ENCODE measurements around the gene KLF16.
"Not testable (repeated sequence)": the region's sequence is repeated elsewhere in the genome, so short reads cannot be mapped to it uniquely, and the experiment has no call there.

The KLF16 gene

DNA sequence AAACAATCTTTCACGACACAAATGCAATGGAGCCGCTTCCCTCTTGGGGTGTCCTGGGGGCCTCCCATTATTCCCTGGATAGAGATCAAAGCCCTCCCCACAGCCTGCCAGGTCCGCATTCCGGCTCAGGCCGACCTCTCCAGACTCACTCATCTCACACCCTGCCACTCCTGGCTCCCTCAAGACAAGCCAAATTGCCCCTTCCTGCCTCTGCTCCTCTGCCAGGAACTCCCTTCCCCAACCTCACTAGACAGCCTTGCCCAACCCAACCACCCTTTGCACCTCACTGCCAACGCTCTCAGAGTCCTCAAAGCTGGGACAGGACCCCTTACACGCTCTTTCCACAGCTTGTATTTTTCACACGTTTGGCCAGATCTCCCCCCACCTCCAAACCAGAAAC lies 20.4 kb upstream of the KLF16 start:
- no peak for DNase-seq

- no peak for DNase-seq
Observed at GRCh38 chr19:1882786-1883692, 19.7 kb upstream of the KLF16 start.

DNA sequence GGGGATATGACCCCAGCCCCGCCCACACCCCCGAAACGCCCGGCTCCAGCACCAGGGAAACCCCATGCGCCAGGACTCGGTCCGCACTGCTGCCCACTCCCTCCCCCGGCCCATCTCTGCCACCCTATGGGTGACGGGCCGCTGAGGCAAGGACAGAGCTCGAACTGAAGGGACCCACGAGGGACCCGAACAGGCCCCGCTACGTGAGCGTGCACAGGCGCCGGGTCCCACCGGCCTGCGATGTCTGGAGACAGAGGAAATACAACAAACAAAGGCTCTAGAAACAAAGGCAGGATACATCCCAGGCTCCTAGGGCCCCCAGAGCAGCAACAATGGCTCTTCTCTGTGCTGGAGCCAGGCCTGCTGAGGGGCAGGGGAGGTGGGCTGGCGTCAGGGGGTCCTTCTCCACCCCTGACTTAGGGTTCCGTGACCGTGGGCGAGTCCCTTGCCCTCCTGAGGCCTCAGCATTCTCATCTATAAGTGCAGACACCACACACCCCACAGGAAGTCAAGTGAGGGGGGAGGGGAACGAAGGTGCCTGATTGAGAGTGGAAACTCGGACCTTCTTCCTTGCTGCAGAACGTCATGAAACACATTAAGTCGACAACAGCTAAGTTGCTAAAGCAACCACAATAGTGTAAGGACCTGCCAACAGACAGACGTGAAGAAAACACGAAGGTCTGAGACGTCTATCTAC lies 18.9 kb upstream of the KLF16 start:
- no peak for DNase-seq

DNA sequence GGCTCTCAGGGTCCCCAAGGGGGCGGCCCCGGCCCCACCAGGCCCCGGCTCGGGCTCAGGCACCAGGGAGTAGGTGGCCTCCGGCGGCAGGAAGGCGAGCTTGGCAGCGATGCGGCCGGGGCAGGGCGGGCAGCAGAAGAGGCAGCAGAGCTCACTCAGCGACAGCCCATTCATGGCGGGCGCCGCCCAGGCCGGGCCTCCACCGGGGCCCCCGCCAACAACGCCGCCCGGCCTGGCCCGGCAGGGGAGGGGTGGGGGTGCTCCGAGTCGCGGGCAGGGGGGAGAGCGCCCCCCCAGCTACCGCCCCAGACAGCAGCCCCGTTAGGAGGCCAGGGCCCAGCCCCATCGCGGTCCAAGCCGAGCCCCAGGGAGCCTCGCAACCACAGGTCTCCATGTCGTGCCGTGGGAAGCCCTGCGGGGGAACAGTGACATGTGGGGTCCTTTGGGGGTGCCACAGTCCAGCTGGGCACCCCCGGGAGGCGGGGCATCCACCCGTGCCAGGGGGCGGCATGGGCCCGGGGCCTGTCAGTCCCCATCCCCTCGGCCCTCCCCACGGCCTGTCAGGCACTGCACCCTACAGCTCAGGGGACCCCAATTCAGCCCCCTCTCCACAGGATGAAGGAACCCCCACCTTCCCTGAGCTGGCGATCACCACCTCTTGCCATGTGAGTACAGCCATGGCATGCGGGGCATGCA lies 18.2 kb upstream of the KLF16 start:
- DNase-seq = not testable (repeated sequence)

DNA sequence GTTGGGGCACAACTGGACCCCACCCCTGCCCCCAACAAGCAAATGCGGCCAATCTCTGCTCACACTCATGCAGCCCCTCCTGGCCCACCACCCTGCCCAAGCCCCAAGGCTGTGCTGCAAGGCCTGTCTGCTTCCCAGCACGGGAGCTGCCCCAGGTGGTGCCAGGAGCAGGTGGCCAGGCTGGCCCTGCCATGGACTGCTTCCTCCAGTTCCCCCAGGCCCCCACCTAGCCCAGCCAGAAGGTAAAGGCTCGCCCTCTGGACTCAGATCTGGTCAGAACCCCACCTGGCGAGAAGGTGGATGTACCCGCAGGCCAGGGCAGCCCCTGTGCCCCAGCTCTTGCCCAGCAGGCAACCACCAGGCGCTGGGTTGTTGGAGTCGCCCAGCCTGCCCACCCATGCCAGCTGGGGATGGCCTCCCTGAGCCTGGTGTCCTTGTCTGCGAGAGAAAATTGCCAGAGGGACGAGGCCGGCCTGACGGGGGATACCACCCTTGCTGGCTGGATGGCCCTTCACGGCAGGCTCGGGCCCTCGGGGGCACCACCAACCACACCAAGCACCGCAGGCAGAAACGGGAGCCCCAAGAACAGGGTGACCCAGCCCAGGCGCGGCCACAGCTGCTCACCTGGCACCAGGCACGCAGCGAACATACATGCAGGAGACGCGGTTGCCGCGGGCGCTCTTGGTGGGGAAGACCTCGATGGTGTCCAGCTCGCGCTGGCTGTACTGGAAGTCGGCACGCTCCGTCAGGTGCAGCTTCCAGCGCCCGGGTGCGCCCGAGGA lies 17.4 kb upstream of the KLF16 start:
- DNase-seq = no peak

DNA sequence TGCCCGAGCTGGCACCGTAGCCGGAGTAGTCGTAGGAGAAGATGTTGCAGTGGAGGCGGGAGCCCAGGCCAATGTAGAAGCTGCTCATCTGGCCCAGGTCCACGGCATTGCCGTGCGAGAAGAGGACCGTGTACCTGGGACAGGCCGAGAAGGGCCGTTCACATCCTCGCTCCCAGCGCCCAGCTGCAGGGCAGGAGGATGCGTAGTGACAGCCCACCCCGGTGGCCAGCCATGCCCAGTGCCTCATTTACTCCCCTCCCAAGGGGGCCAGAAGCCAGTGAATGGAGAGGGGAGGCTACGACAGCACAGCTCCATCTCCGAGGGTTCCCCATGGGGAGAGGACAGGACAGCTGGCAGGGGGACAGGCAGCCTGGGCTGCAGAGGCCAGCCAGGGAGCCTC lies 16.6 kb upstream of the KLF16 start:
- DNase-seq = not testable (repeated sequence)

DNA sequence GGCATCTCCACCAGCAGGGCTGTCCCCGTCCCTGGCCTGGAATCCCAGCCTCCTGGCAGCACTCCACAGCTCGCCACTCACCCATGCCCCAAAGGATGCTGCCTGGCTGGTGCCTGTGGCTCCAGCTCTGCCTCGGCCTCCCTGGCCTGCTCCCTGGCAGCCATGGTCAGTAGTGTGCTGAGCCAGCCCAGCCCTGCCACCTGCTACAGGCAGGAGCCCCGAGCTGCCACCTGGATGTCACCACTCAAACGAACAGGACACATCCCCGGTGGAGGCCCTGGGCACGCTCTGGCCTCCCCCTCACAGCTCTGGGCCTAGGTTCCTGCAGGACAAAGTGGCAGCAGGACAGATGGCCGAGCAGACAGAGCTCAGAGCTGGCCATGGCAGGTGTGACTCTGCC lies 15.2 kb upstream of the KLF16 start:
- not testable (repeated sequence) for DNase-seq

DNA sequence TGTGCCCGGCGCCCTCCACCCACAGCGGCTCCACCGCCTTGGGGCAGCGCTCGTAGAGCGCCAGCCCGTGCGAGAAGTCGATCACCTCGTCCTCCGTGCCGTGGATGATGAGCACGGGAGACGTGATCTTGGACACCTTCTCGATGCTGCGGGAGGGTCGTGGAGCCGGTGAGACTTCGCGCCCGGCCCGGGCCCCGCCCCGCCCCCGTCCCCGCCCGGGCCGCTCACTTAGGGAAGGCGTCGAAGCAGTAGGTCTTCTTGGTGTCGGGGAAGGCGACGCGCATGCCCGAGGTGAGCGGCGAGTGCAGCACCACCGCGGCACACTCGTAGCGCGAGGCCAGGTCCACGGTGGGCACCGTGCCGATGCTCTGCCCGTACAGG lies 13.9 kb upstream of the KLF16 start:
- not testable (repeated sequence) for DNase-seq

DNA sequence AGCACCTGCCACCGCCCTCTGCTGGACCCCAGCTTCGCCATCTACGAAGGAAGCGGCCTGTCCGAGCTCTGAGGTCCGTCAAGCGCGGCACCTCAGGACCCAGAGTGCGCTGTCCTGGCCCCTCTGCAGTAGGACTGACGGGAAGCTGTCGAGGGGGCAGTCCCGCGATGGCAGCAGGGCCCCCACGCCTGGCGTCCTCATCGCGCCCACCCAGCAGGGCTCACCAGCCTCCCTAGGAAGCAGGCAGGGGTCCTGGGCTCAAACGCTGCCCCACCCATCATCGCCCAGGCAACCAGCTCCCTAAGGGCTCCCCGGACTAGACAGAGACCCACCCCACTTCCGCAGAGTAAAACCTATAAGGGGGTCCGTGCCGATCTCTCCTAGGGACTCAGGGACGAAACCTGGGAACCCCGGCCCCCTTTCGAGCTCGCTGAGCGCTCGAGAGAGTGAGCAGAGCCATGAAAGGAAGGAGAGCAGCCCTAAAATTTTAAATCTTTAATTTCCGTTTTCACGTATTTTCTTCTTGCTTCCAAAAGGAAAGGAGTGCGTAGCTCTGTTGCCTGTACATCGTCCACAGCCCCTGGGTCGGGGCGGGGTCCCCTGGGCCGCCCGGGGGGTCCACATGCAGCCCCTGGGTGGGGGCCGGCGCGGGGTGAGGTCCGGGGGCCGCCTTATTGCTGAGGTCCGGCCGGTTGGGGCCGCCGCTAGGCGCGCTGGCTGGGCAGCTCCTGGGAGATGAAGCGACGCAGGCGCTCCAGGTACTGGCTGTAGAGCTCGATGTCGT lies 13.3 kb upstream of the KLF16 start:
- DNase-seq = not testable (repeated sequence)

DNA sequence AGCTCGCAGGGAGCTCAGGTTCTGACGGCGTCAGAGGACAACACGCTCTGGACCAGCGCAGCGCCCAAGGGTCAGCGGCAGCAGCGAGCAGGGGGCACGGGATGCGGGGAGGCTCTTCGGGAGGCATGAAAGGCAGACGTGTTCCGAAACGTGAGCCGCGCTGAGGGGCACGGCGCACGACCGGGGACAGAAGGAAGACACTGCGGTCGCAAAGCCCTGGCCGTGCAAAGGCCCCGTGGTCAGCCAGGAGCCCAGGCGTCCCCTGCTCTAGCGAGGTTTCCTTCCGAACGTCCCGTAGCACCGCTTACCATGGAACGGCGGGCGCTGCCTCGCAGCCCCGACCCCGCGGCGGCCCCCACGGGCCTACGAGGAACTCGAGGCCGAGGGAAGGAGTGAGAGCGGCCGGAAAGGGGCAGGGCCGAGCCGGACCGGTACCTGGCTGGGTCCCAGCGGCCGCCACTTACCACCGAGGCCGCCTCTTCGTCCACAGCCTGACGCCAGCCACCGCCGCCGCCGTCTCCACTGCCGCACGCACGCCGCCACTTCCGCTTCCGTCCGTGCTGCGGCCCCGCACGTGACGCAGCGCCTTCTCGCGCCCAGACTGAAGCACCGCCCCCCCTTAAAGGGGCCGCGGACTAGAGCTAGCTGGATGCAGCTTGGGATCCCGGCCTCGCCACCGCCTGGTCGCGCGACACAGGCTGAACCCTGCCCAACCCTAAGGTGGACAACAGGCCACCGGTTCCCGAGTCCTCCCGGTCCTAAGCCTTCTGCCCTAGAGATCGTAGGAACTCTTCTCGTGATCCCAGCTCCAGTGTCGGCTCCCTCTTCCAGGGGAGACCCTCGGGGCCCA lies 12.5 kb upstream of the KLF16 start:
- no peak for DNase-seq

GRCh38 chr19:1875265-1875645 lies 11.9 kb upstream of the KLF16 start:
- not testable (repeated sequence) for DNase-seq

GRCh38 chr19:1874554-1875185 lies 11.3 kb upstream of the KLF16 start:
- DNase-seq = no peak

GRCh38 chr19:1873524-1874473 lies 10.4 kb upstream of the KLF16 start:
- DNase-seq = no peak

- DNase-seq = no peak
Observed at GRCh38 chr19:1872807-1873523, 9.6 kb upstream of the KLF16 start.

- DNase-seq = no peak
Observed at GRCh38 chr19:1871630-1872029, 8.3 kb upstream of the KLF16 start.

GRCh38 chr19:1871140-1871597 lies 7.8 kb upstream of the KLF16 start:
- no peak for DNase-seq

GRCh38 chr19:1868971-1869370 lies 5.6 kb upstream of the KLF16 start:
- no peak for DNase-seq

GRCh38 chr19:1867349-1867724 lies 4.0 kb upstream of the KLF16 start:
- DNase-seq = no peak

All from cortex of kidney (tissue), 1 donor.